Fibroblast of peridontal ligament (primary cell): ENCODE results near the gene TUFT1.
A peak's percentile ranks its signal among the peaks of the same experiment; 100 is the strongest.

Source experiments
- DNase-seq: peaks from one replicate; pipeline ENCODE4 v3.0.0-alpha.2; 2010; ENCODE audit errors: extremely low read depth

The TUFT1 gene

DNA sequence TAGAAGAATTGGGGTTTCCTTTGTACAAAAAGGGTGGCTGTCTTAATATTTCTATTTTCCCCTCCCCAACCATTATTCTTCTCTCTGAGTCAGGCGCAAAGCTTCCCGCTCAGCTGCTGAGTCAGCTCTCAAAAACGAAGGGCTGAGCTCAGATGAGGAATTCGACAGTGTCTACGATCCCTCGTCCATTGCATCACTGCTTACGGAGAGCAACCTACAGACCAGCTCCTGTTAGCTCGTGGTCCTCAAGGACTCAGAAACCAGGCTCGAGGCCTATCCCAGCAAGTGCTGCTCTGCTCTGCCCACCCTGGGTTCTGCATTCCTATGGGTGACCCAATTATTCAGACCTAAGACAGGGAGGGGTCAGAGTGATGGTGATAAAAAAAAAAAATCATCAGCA is 3.0 kb upstream of the TUFT1 start:
- peak; percentile 93 for DNase-seq

DNA sequence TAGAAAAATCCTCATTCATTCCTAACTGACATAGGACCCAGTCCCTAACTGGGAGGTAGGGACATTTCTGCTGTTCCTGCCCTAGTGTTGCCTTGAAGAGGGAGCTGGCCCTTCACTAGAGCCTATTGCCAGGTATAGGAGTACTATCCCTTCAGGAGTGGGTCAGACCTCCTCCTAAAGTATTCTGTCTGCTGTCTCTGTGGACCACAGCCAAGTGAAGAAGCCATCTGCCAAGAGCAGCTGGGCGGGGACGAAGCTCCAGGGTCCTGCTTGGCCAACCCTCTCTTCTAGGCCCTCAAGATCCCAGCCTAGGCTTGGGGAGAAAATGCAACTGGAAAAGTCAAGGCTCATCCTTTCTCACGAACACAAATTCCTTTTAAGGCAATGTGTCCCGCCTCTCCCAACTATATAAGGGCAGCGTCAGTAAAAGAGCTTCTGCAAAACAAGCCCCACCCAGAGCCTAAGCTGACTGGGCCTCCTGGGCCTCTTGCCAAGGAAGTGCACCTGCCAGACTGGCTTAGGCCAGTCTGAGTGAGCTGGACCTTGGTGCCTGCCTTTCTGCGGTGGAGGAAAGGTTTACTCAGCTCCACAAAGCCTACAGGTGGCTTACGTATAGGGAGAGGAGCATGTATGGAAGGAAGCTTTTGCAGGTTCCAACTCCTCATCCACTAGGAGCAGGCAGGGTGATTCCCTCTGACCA is 638 bp upstream of the TUFT1 start:
- DNase-seq: peak; percentile 74

DNA sequence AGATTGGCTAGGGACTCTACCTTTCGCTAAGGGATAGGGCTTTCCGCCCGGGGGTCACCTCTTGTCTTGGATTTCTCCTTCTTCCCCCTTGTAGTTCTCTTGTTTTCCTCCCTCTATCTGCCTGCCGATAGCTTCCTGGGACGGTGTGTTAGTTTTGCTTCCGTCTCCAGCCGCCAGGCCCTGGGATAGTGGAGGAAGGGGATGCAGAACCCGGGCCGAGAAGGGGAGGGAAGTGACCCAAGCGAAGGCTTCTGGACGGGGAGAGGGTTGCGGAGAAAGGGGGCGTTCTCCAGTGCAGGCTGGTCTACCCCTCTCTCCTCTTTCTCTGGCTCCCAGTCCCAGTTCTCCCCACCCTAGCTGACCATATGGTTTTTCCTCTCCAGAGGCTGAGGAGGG is 871 bp downstream of the TUFT1 start:
- peak; percentile 12 for DNase-seq

DNA sequence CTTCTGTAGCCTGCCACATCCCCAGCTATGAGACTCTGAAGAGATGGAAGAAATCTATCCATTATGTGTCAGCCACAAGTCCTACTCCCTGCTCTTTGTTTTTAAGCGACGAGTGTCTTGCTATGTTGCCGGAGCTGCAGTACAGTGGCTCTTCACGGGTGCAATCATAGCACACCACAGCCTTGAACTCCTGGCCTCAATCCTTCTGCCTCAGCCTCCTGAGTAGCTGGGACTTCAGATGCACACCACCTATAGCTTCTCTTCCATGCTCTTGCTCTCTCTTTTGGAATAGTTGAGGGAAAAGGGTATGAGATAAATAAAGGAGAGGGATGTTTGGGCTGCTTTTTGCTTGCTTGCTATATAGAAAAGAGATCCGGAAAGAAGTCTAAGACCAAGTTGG is 1.6 kb downstream of the TUFT1 start:
- DNase-seq: no peak

DNA sequence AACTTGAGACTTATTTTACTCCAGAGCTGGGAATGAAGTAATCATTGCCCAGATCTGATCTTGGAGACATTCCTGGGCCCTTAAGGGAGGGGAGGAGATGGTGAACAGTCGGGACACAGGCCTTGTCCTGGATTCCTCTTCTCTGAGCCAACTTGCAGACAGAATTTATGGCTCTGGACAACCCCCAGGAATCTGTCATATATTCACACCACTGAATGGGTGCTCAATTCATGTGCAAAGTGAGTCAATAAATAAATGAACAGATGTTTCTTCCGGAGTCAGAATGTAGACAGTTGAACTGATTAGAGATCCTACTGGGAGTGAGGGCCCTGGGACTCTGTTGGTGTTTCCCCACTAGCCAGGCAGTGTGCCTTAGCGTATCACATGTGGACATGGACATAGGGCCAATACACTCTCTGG is 2.6 kb downstream of the TUFT1 start:
- DNase-seq: peak; percentile 72

DNA sequence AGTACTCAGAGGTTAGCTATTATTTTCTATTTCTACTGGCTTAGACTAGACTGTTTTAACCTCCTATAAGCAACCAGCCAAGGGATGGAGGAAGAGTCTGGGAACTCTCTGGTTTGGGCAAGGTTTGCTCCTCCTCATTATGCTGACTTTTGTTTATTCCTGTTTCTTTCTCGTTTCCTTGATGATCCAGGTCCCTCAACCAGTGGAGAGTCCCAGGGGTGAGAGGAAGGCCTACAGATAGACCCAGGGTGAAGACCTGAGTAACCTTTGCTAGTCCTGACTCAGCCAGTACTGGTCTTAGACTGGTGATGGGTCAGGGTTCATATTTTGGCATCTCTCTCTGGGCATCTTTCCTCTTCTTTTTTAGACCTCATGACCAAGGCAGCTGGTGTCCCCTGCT is 5.4 kb downstream of the TUFT1 start:
- DNase-seq: peak; percentile 14

DNA sequence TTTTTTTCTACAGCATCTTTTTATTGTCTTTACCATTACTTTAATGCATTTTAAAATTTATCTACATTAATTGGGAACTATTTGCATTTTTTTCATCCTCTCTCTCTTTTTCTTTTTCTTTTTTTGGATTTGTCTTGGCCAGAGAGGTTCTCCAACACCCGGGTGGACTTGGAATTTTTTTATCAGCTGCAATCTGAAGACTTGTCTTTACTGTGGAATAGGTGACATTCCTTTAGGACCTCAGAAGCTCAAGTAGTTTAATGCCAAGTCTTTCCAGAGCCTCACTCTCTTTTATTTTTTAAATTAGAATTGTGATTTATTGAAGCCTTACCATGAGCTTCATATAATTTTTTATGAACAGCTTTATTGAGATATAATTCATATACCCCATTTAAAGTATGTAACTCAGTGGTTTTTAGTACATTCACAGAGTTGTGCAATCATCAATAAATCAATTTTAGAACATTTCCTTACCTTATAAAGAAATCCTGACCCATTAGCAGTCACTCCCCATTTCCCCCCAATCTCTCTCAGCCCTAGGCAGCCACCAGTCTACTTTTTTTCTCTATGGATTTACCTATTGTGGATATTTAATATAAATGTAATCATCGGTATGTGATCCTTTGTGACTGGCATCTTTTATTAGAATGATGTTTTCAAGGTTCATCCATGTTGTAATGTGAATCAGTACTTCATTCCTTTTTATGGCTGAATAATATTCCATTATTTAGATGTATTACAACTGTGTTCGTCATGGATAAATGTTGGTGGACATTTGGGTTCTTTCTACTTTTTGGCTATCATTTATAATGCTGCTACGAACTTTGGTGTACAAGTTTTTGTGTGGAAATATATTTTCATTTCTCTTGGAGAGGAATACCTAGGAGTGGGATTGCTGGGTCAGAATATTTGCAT is 6.2 kb downstream of the TUFT1 start:
- no peak for DNase-seq

DNA sequence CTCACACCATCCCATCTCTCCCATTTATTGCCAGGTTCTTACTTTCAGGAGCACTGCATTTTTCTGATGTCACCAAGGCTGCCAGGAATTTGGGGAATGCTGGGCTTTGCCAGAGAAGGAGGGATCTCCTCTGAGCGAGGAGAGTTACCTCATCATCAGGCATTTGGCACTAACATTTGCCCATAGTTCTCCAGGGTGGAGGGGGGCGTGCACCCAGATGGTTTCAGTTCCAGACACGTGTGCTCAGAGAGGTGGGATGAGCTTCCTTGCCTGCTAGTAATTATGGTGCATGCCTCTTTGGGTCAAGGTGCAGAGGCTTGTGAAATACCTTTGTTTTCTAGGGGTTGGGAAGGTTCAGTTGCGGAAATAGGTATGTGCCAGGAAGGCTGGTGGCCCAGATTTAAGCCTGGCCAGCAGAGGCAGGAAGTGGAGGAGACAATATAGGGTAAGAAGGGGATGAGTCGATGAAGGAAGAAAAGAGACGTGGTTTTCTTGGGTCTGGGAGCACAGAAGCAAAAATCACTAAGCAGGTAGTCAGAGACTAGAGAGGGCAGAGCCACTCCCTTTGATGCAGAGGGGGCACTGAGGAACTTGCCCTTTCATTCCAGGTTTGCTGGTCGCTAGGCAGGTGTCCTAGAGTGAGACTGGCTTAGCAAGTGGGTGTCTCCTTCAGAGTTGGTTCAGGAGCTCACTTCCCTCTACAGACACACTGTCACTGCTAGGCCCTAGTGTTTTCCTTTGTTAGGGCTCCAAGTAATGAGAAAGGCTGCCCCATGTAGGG is 7.2 kb downstream of the TUFT1 start:
- DNase-seq: peak; percentile 94

DNA sequence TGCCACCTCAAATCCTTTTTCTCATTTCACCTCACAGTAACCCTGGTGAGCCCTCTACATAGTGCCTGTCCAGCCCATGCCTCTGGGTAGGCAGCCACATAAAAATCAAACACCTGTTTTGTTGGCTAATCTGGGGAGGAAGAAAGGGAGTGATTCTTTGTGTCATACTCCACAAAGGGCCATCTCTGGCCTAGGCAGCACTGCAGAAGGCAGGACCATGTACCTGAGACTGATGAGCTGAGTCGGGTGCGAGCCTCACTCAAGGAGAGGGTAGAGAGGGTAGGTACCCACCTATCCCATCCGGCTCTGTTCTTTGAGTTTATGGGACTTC is 7.8 kb downstream of the TUFT1 start:
- DNase-seq: no peak

DNA sequence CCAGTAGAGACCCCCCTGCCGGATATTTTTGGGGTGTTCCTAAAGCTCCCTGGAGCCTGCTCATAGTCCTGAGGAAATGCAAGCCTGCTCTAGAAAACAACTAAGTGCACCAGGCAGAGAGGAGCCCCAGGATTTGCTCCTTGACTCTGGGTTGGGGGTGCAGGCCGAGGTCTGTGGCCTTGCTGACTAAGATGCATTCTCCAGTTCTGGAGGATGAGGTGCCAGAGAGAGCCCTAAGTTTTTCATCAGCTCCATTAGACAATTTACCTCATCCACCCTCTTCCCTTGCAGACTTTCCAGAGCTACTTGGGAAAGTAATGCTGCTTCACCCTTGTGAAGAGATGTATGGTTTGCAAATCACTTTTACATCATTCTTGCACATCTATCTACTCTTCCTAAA is 9.1 kb downstream of the TUFT1 start:
- no peak for DNase-seq

DNA sequence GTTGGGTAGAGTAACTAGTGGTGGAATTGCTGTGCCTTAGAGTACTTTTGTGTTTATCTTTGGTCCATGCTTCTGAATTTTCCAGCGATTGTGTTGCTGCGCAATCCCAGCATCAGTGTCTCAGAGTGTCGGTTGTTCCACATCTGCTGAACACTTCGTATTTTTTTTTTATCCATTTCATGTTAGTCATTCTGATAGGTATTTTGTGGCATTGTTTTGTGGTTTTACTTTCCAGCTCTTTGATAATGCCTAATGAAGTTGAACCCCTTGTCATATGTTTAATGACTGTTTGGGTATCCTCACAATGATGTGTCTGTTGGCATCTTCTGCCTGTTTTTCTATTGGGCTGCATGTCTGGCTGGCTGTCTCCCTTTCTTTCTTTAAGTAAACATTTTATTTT is 13.6 kb downstream of the TUFT1 start:
- DNase-seq: peak; percentile 40

DNA sequence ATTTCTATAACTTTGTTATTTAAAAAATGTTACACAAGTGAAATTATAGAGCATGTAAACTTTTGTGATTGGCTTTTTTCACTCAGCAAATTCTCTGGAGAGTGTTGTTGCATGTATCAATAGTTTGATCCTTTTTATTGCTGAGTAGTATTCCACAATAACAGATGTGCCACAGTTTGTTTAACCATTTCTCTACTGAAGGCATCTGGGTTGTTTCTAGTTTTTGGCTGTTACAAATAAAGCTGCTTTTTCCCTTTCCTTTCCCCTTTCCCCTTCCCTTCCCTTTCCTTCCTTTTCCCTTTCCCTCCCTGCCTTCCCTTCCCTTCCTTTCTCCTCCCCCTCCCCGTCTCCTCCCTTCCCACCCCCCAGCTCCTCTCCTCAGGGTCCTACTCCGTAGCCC is 15.9 kb downstream of the TUFT1 start:
- no peak for DNase-seq

DNA sequence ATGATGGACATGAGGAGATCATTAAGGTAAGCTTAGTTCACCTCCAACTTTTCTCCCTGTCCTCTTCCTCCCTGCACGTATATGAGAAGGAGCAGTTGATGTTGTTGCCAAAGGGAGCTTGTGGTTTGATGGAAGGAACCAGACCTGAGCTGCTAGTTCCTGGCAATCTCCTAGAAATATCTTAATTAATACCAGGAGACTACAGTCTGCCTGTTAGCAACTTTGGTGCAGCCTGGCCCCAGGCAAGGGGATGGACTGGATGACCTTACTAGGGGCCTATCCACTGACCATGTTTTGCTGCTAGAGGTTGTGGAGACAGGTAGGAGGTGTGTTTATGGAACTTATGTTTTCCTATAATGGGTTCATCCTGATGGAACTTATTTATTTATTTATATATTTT is 22.6 kb downstream of the TUFT1 start:
- DNase-seq: no peak

DNA sequence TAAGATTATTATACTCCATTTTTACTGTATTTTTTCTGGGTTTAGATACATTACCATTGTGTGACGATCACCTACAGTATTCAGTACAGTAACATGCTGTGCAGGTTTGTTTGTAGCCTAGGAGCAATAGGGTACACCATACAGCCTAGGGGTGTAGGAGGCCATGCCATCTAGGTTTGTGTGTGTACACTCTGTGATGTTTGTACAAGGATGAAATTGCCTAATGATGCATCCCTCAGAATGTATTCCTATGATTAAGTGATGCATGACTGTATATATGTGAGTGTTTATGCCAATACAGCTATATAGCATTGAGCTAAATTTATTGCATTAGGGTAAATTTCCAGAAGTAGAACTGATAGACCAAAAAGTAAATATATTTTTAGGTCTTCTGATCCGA is 23.3 kb downstream of the TUFT1 start:
- DNase-seq: no peak

DNA sequence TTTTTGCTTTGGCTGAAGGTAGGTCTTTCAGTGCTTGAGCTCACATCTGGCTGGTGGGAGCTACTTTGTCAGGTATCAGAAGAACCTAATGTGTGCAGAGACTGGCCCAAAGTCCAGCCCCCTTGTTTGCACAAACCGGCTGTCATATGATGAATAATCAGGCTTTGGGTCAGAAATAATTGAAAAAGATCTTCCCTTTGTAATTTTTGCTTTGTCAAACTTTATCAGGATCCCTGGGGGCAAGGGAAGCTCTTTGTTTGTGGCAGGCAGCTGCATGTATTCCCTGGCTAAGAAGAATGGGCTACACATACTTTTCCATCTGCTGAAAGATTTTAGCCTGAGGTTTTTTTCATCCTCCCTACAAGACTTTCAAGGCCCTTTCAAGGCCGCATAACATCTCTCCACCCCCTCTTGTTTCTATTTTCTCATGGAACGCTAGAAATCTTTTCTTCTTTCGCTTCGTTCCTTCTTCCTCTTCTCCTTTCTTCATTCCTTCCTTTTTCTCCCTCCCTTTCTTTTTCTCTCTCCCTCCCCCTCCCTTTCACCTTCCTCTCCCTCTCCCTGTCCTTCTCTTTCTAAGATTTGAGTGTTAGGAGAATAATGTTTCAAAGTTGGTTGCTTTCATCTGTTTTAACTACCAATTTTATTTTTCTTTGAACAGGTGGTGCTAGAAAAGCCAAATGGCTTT is 25.5 kb downstream of the TUFT1 start:
- no peak for DNase-seq

DNA sequence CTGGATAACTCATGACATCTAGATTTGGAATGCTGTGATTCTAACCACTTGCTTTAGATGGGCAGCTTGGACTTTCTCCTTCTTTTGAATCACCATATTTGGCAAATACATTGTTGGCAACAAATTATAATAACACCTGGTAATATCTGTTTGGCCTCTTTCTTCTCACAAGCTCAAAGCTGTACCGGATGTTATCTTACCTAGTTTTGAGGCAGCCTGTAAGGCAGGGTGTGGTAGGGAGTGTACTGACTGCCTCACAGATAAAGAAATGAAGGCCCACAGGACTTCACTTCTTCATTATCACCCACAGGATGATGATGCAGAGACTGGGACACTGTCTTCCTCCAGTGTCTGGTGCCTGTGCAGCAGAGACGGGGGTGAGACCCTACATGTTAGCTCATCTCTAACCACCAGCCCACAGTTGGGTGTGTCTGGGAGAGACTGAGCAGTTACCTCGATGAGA is 28.5 kb downstream of the TUFT1 start:
- DNase-seq: no peak

DNA sequence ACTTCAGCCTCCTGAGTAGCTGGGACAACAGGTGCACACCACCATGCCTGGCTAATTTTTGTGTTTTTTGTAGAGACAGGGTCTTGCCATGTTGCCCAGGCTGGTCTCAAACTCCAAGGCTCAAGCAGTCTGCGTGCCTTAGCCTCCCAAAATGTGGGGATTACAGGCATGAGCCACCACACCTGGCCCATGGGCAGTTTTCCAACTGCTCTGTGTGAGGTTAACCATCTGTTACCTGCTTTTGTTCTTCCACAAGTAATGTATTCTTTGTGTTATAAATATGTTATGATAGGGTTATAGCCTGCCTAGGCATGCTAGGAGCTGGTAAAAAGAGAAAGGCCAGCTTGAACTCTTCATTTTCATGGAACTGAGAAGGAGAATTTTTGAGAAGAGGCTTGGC is 30.7 kb downstream of the TUFT1 start:
- no peak for DNase-seq

DNA sequence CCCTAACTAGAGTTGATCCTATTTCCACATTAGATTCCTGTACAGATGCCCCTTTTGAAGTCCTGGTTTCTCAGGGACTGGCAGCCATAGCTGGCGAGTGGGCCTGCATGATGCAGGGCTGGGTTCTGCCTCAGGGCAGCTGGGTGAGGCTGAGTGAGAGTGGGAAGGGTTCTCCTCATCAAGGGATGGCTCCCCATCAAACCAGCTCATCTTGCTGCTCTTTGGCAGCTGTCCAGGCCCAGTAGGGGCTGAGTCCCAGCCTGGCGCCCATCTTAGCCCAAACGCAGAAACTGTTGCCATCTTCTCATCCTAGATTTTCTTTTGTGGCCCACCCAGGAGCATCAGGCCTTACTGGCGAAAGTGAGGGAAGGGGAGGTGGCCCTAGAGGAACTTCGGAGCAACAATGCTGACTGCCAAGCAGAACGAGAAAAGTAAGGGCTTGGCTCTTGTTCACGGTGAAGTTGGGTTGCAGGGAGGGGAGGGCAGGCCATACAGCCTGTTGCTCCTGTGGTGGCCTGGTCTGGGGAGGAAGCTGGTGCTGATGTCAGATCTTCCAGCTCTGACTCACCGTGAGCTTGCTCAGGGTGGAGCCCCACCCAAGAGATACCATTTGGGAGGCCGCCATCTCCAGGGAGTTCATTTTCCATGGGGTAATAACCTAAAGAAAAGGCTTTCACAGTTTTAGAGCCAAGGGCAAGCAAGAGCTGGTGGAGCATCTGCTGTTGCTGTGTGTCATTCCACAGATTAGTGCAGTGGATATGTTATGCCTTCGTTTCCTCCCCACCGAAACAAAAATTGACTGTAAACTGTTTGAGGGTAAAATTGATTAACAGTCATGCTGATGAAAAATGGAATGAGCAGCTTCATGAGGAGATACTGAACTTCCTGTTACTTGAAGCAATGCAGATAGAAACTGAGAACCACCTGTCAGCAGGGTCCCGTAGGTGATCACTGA is 34.7 kb downstream of the TUFT1 start:
- peak; percentile 79 for DNase-seq

DNA sequence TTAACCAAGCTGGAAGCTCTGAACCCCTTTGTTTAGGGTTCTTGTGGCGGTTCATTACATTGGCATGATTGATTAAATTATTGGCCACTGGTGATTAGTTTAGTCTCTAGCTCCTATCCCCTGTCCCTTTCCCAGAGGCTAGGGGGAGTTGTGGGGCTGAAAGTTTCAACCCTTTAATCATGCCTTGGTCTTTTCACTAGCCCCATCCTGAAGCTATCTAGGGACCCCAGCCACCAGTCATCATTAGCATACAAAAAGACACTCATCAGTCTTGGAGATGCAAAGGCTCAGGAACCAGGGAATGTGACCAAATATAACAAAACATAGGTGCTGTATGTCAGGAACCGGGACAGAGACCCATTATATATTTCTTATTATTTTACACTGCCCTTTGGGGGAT is 37.1 kb downstream of the TUFT1 start:
- no peak for DNase-seq

DNA sequence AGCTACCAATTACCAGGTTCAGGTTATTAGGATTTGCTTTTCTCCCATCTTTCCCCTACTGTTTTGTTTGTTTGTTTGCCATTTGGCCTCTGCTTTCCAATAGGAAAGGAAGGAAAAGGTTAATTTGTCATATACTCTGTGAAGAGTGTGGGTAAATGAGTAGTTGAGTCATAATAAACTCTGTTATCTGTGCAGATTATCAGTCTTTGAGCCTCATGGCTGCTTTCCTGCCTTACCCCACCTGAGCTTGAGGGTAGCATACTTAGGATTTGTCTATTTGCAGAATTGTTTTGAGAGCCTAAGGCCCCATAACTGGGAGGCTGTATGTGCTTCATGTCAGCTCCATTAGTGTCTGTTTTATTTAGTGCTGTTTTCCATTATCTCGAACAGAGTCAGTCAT is 38.8 kb downstream of the TUFT1 start:
- DNase-seq: no peak
